Measurements from ENCODE around the gene ADGRB3. TPM values are rescaled to one million over a fixed set of nuclear protein-coding genes. Genes with fewer than 3 reads are reported as not detected.

Gene ADGRB3
- polyA plus RNA-seq (2013, experiment 1 of 2), result 1.7 TPM
- polyA plus RNA-seq (2013, experiment 2 of 2), result 1.8 TPM

DNA sequence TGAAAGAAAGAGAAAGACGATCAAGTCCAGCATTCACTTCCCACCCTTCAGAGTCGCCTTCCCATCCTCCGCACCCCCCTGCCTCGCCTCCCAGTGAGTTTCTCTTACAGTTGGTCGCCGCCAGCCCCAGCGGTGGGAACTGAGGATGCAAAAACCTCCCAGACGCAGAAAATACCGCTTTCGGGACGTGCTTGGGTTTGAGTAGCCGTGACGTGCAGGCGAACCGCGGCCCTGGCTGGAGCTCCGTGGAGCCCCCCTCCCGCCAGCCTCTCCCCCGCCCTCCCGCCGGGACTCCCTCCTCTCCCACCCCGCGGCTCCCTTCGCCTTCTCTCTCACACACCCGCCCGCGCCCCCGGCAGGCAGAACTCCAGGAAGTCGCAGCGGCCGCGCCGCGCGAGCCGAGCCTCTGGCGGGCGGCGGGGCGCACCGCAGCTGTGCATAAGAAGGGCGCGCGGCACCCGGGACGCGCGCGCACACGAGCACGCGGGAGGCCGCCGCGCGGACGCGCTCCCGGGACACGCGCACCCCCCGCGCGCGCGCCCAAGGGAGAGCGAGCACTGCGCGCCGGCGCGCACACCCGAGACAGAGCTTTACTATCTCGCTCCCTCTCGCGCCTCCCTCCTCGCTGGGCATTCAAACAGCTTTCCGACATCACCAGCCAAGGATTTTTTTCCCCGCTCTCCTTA lies at the start of gene ADGRB3:
Gene ADGRB3 (plus strand): TSS at position 557 of the 686 bp plus-strand sequence. CDS start 3,394 bp downstream, outside the sequence.
- no CpG with 5 or more reads among the region's 79 CpGs for WGBS, 2 donors (ENCODE audit: extremely low coverage in 2 of 2, insufficient read length in 2 of 2, insufficient replicate concordance in 1 of 2)
- no peak within 1 kb of the TSS for H2BK5ac ChIP-seq (ENCODE audit: low read length)

DNA sequence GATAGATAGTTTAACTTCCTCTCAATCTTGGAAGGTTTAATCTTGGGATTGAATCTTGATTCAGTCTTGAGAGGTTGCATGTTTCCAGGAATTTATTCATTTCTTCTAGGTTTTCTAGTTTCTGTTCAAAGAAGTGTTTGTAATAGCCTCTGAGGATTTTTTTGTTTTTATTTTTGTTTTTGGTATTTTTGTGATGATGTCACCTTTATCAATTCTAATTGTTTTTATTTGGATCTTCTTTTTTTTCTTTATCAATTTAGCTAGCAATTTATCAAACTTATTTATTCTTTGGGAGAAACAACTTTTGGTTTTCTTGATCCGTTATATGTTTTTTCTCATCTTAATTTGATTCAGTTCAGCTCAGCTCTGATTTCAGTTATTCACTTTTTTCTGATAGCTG lies 41.5 kb upstream of the ADGRB3 start:
- H2BK5ac ChIP-seq (ENCODE audit: low read length), result no peak overlapping the region
- DNase-seq (ENCODE audit: low spot score), result no peak
- no peak overlapping the region for H3K9ac ChIP-seq (ENCODE audit: low read depth, low read length, poor library complexity)
- H3K4me2 ChIP-seq (ENCODE audit: insufficient read depth, low read length, poor library complexity, severe bottlenecking), result no peak overlapping the region
- H2BK120ac ChIP-seq (ENCODE audit: low read depth, low read length), result no peak overlapping the region
- no peak overlapping the region for H2BK15ac ChIP-seq (ENCODE audit: low read length)
- no peak overlapping the region for H2BK12ac ChIP-seq (ENCODE audit: low read length)
- H3K4me1 ChIP-seq (ENCODE audit: control insufficient read depth in 2 of 2, insufficient read depth in 1 of 2, low read depth in 1 of 2, low read length in 2 of 2), result no peaks in the 10 kb centered on the region
- no peak overlapping the region for H3K4me3 ChIP-seq (ENCODE audit: low read length in 2 of 2)
- peaks cover 0 to 4% of the 10 kb centered on the region in 2 donors for H3K9me3 ChIP-seq (replicated peaks in 1 of 2; ENCODE audit: control insufficient read depth in 2 of 2, insufficient read depth in 1 of 2, low read depth in 1 of 2, low read length in 2 of 2)
- no peak overlapping the region for H3K14ac ChIP-seq (ENCODE audit: low read length)
- no peak overlapping the region for H2AK5ac ChIP-seq (ENCODE audit: low read depth, low read length)
- no peaks in the 10 kb centered on the region for H3K79me1 ChIP-seq (ENCODE audit: low read depth, low read length)
- WGBS, 2 donors (ENCODE audit: extremely low coverage in 2 of 2, insufficient read length in 2 of 2, insufficient replicate concordance in 1 of 2), result no CpG with 5 or more reads among the region's 1 CpG
- H3K18ac ChIP-seq (ENCODE audit: low read length), result no peak overlapping the region
- no peak overlapping the region for H2AFZ ChIP-seq (ENCODE audit: low read length)
- no peaks in the 10 kb centered on the region for H3K36me3 ChIP-seq (replicated peaks in 1 of 2; ENCODE audit: control insufficient read depth in 2 of 2, insufficient read depth in 2 of 2, low read length in 2 of 2)
- H4K8ac ChIP-seq (ENCODE audit: low read depth, low read length), result no peak overlapping the region
- no peak overlapping the region for H3K23ac ChIP-seq (ENCODE audit: low read depth, low read length, poor library complexity)
- no peaks in the 10 kb centered on the region for H3K27me3 ChIP-seq (ENCODE audit: control insufficient read depth in 3 of 3, insufficient read depth in 3 of 3, low read depth in 1 of 3, low read length in 3 of 3)
- no peak overlapping the region for H4K91ac ChIP-seq (ENCODE audit: low read depth, low read length, poor library complexity)
- no peak overlapping the region for H3K4ac ChIP-seq (ENCODE audit: low read length)
- H3K27ac ChIP-seq (replicated peaks; ENCODE audit: low read length), result no peak overlapping the region

More for the DNA sequence above, at the start of gene ADGRB3:
- Histone ChIP-seq H4K91ac (ENCODE audit: low read depth, low read length, poor library complexity) (no peak within 1 kb of the TSS), H3K9me3 (replicated peaks in 1 of 2; ENCODE audit: control insufficient read depth in 2 of 2, insufficient read depth in 1 of 2, low read depth in 1 of 2, low read length in 2 of 2) (no peaks in the 10 kb centered on the region), H3K23ac (ENCODE audit: low read depth, low read length, poor library complexity) (no peak within 1 kb of the TSS), H3K4me2 (ENCODE audit: insufficient read depth, low read length, poor library complexity, severe bottlenecking) (peak within 1 kb of the TSS; percentile 86), H2AK5ac (ENCODE audit: low read depth, low read length) (no peak within 1 kb of the TSS), H2BK120ac (ENCODE audit: low read depth, low read length) (no peak within 1 kb of the TSS), H3K36me3 (replicated peaks in 1 of 2; ENCODE audit: control insufficient read depth in 2 of 2, insufficient read depth in 2 of 2, low read length in 2 of 2) (peaks cover 0 to 10% of the 10 kb centered on the region in 2 donors), H4K8ac (ENCODE audit: low read depth, low read length) (no peak within 1 kb of the TSS), H3K14ac (ENCODE audit: low read length) (no peak within 1 kb of the TSS), H3K4me3 (ENCODE audit: low read length in 2 of 2) (peak within 1 kb of the TSS; percentile 80 to 91), H3K18ac (ENCODE audit: low read length) (peak within 1 kb of the TSS; percentile 85), H2BK15ac (ENCODE audit: low read length) (no peak within 1 kb of the TSS), H3K27ac (replicated peaks; ENCODE audit: low read length) (peak within 1 kb of the TSS; percentile 60), H2BK12ac (ENCODE audit: low read length) (no peak within 1 kb of the TSS), H3K9ac (ENCODE audit: low read depth, low read length, poor library complexity) (peak within 1 kb of the TSS; percentile 75), H3K79me1 (ENCODE audit: low read depth, low read length) (no peaks in the 10 kb centered on the region), H2AFZ (ENCODE audit: low read length) (peak within 1 kb of the TSS; percentile 97), H3K4me1 (ENCODE audit: control insufficient read depth in 2 of 2, insufficient read depth in 1 of 2, low read depth in 1 of 2, low read length in 2 of 2) (peaks cover 3 to 18% of the 10 kb centered on the region in 2 donors), H3K27me3 (ENCODE audit: control insufficient read depth in 3 of 3, insufficient read depth in 3 of 3, low read depth in 1 of 3, low read length in 3 of 3) (peaks cover 0 to 17% (median 0%) of the 10 kb centered on the region in 3 experiments), H3K4ac (ENCODE audit: low read length) (no peak within 1 kb of the TSS)
- DNase-seq (ENCODE audit: low spot score), result peak; percentile 81

DNA sequence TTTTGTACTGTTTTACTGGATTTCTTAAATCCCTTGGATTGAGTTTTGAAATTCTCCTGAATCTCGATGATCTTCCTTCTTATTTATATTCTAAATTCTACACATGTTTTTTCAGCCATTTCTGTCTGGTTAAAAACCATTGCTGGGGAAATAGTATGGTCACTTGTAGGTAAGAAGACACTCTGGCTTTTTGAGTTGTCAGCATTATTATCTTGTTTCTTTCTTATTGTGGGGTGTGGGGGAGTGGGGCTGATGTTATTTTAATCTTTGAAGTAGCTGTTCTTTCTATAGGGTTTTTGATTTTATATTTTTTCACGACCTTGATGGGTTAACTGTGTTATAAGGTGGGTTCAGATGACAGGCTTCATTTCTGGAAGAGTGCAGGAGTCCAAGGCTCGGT lies 37.4 kb upstream of the ADGRB3 start:
- Histone ChIP-seq H2BK12ac (ENCODE audit: low read length) (no peak overlapping the region), H3K27me3 (ENCODE audit: control insufficient read depth in 3 of 3, insufficient read depth in 3 of 3, low read depth in 1 of 3, low read length in 3 of 3) (no peaks in the 10 kb centered on the region), H3K36me3 (replicated peaks in 1 of 2; ENCODE audit: control insufficient read depth in 2 of 2, insufficient read depth in 2 of 2, low read length in 2 of 2) (no peaks in the 10 kb centered on the region), H3K9ac (ENCODE audit: low read depth, low read length, poor library complexity) (no peak overlapping the region), H3K4me1 (ENCODE audit: control insufficient read depth in 2 of 2, insufficient read depth in 1 of 2, low read depth in 1 of 2, low read length in 2 of 2) (no peaks in the 10 kb centered on the region), H3K4ac (ENCODE audit: low read length) (no peak overlapping the region), H2BK5ac (ENCODE audit: low read length) (no peak overlapping the region), H3K9me3 (replicated peaks in 1 of 2; ENCODE audit: control insufficient read depth in 2 of 2, insufficient read depth in 1 of 2, low read depth in 1 of 2, low read length in 2 of 2) (peaks cover 0 to 4% of the 10 kb centered on the region in 2 donors), H3K4me2 (ENCODE audit: insufficient read depth, low read length, poor library complexity, severe bottlenecking) (no peak overlapping the region), H3K4me3 (ENCODE audit: low read length in 2 of 2) (no peak overlapping the region), H4K91ac (ENCODE audit: low read depth, low read length, poor library complexity) (no peak overlapping the region), H4K8ac (ENCODE audit: low read depth, low read length) (no peak overlapping the region), H2BK15ac (ENCODE audit: low read length) (no peak overlapping the region), H3K18ac (ENCODE audit: low read length) (no peak overlapping the region), H2AFZ (ENCODE audit: low read length) (no peak overlapping the region), H3K14ac (ENCODE audit: low read length) (no peak overlapping the region), H2AK5ac (ENCODE audit: low read depth, low read length) (no peak overlapping the region), H3K27ac (replicated peaks; ENCODE audit: low read length) (no peak overlapping the region), H3K23ac (ENCODE audit: low read depth, low read length, poor library complexity) (no peak overlapping the region), H3K79me1 (ENCODE audit: low read depth, low read length) (no peaks in the 10 kb centered on the region), H2BK120ac (ENCODE audit: low read depth, low read length) (no peak overlapping the region)
- DNase-seq (ENCODE audit: low spot score), result no peak
- WGBS, 2 donors (ENCODE audit: extremely low coverage in 2 of 2, insufficient read length in 2 of 2, insufficient replicate concordance in 1 of 2), result no CpG with 5 or more reads among the region's 3 CpGs

DNA sequence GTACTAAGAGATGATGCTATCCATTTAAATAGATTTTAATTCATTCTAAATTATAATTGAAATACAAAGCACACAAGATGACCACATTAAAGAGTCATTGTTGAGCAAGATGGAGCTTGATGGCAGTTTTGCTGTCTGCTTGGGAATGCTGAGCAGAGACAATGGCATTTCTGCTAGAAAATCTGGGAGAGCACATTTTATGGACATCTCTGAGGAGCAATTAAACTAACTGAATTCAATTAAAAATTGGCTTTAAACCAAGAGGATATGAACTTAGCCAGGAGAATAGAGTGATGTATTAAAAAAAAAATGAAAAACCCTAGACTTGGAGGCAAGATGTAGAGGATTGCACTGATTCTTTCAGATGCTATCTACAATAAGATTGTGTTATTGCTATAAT lies 19.1 kb upstream of the ADGRB3 start:
- Histone ChIP-seq H3K79me1 (ENCODE audit: low read depth, low read length) (no peaks in the 10 kb centered on the region), H3K4me3 (ENCODE audit: low read length in 2 of 2) (no peak overlapping the region), H3K4me1 (ENCODE audit: control insufficient read depth in 2 of 2, insufficient read depth in 1 of 2, low read depth in 1 of 2, low read length in 2 of 2) (no peaks in the 10 kb centered on the region), H3K9me3 (replicated peaks in 1 of 2; ENCODE audit: control insufficient read depth in 2 of 2, insufficient read depth in 1 of 2, low read depth in 1 of 2, low read length in 2 of 2) (no peaks in the 10 kb centered on the region), H3K18ac (ENCODE audit: low read length) (no peak overlapping the region), H2AFZ (ENCODE audit: low read length) (no peak overlapping the region), H3K27me3 (ENCODE audit: control insufficient read depth in 3 of 3, insufficient read depth in 3 of 3, low read depth in 1 of 3, low read length in 3 of 3) (no peaks in the 10 kb centered on the region), H3K14ac (ENCODE audit: low read length) (no peak overlapping the region), H2BK15ac (ENCODE audit: low read length) (no peak overlapping the region), H3K27ac (replicated peaks; ENCODE audit: low read length) (no peak overlapping the region), H4K8ac (ENCODE audit: low read depth, low read length) (no peak overlapping the region), H2AK5ac (ENCODE audit: low read depth, low read length) (no peak overlapping the region), H4K91ac (ENCODE audit: low read depth, low read length, poor library complexity) (no peak overlapping the region), H2BK120ac (ENCODE audit: low read depth, low read length) (no peak overlapping the region), H3K23ac (ENCODE audit: low read depth, low read length, poor library complexity) (no peak overlapping the region), H3K4ac (ENCODE audit: low read length) (no peak overlapping the region), H3K36me3 (replicated peaks in 1 of 2; ENCODE audit: control insufficient read depth in 2 of 2, insufficient read depth in 2 of 2, low read length in 2 of 2) (no peaks in the 10 kb centered on the region), H2BK12ac (ENCODE audit: low read length) (no peak overlapping the region), H2BK5ac (ENCODE audit: low read length) (no peak overlapping the region), H3K9ac (ENCODE audit: low read depth, low read length, poor library complexity) (no peak overlapping the region), H3K4me2 (ENCODE audit: insufficient read depth, low read length, poor library complexity, severe bottlenecking) (no peak overlapping the region)
- DNase-seq (ENCODE audit: low spot score), result no peak

Measured in neuronal stem cell (in vitro differentiated cells).